T-helper 2 cell treated with Interferon-gamma antibody and Interleukin-4, amounts not matched to agents 5 μg/mL and 100 μg/mL, for 36 hours (primary cell): Measurements from ENCODE around the gene IL22RA1.

Source experiments
- DNase-seq: peaks from one replicate; pipeline ENCODE4 v3.0.0; 2021; ENCODE audit warnings: low spot score
- H3K27ac Mint-ChIP-seq: one replicate; pipeline ENCODE4 v1.8.0; 2021; ENCODE audit warnings: mild to moderate bottlenecking, mixed read lengths
- H3K27me3 Mint-ChIP-seq: one replicate; pipeline ENCODE4 v1.8.0; 2021; ENCODE audit warnings: low read depth, mixed read lengths
- H3K36me3 Mint-ChIP-seq: one replicate; pipeline ENCODE4 v1.8.0; 2021; ENCODE audit warnings: low read depth, mixed read lengths
- H3K4me1 Mint-ChIP-seq: one replicate; pipeline ENCODE4 v1.8.0; 2021; ENCODE audit warnings: low read depth, mixed read lengths
- H3K4me3 Mint-ChIP-seq: one replicate; pipeline ENCODE4 v1.8.0; 2022; ENCODE audit warnings: mild to moderate bottlenecking, moderate library complexity, mixed read lengths
- H3K9me3 Mint-ChIP-seq: one replicate; pipeline ENCODE4 v1.8.0; 2021; ENCODE audit warnings: mixed read lengths

The IL22RA1 gene

DNA sequence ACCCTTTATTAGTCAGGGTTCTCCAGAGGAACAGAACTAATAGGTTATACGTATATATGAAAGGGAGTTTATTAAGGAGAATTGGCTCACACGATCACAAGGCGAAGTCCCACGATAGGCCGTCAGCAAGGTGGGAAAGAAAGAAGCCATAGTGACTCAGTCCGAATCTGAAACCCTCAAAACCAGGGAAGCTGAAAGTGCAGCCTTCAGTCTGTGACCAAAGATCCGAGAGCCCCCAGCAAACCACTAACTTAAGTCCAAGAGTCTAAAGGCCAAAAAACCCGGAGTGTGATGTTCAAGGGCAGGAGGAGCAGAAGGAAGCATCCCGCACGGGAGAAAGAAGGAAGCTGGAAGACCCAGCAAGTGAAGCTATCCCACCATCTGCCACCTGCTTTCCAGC, 34.2 kb upstream of the IL22RA1 start:
- no peaks in the 10 kb centered on the region for H3K4me1 Mint-ChIP-seq
- DNase-seq = no peak
- no peak overlapping the region for H3K27ac Mint-ChIP-seq
- no peaks in the 10 kb centered on the region for H3K9me3 Mint-ChIP-seq
- no peaks in the 10 kb centered on the region for H3K36me3 Mint-ChIP-seq
- no peak overlapping the region for H3K4me3 Mint-ChIP-seq
- peaks cover 3% of the 10 kb centered on the region for H3K27me3 Mint-ChIP-seq

GRCh38 chr1:24175033-24175755, 32.3 kb upstream of the IL22RA1 start:
- Mint-ChIP-seq H3K27me3 (peaks cover 3% of the 10 kb centered on the region), H3K36me3 (no peaks in the 10 kb centered on the region), H3K4me3 (no peak overlapping the region), H3K4me1 (no peaks in the 10 kb centered on the region), H3K9me3 (no peaks in the 10 kb centered on the region), H3K27ac (no peak overlapping the region)
- DNase-seq = no peak

DNA sequence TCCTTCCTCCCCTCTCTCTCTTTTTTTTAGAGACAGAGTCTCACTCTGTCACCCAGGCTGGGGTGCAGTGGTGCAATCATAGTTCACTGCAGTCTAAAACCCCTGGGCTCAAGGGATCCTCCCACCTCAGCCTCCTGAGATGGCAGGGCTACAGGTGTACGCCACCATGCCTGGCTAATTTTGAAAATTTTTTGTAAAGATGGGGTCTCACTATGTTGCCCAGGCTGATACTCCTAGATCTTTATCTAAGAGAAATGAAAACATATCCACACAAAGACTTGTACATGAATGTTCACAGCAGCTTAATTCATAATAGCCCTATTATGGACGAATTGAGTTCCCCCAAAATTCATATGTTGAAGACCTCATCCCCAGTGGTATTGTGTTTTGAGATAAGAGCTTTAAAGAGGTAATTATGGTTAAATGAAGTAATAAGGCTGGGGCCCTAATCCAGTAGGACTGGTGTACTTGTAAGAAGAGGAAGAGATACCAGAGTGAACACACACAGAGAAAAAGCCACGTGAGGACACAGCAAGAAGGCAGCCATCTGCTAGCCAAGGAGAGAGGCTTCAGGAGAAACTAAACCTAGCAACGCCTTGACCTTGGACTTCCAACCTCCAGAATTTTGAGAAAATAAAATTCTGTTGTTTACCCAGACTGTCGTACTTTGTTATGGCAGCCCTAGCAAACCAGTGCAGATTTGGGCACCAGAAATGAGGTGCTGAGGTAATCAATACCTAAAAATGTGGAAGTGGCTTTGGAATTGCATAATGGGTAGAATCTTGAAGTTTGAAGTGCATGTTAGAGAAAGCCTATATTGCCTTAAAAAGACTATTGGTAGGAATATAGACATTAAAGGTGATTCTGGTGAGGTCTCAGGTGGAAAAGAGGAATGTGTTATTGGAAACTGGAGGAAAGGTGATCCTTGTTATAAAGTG, 31.0 kb upstream of the IL22RA1 start:
- no peak overlapping the region for H3K4me3 Mint-ChIP-seq
- DNase-seq = no peak
- H3K9me3 Mint-ChIP-seq = no peaks in the 10 kb centered on the region
- H3K4me1 Mint-ChIP-seq = no peaks in the 10 kb centered on the region
- peaks cover 3% of the 10 kb centered on the region for H3K27me3 Mint-ChIP-seq
- no peaks in the 10 kb centered on the region for H3K36me3 Mint-ChIP-seq
- no peak overlapping the region for H3K27ac Mint-ChIP-seq

DNA sequence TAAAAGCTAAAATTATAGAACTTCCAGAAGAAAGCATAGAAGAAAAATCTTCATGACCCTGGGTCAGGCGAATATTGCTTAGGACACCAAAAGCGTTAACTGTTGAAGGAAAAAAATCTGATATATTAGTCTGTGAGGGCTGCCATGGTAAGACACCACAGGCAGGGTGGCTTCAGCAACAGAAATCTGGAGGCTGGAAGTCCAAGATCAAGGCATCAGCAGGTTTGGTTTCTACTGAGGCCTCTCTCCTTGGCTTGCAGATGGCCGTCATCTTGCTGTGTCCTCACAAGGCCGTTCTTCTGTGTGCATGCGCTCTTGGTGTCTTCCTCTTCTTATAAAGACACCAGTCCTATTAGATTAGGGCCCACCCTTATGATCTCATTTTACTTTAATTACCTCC, 29.7 kb upstream of the IL22RA1 start:
- DNase-seq = no peak
- Mint-ChIP-seq H3K27ac (no peak overlapping the region), H3K36me3 (no peaks in the 10 kb centered on the region), H3K9me3 (no peaks in the 10 kb centered on the region), H3K4me1 (no peaks in the 10 kb centered on the region), H3K4me3 (no peak overlapping the region), H3K27me3 (peaks cover 3% of the 10 kb centered on the region)

DNA sequence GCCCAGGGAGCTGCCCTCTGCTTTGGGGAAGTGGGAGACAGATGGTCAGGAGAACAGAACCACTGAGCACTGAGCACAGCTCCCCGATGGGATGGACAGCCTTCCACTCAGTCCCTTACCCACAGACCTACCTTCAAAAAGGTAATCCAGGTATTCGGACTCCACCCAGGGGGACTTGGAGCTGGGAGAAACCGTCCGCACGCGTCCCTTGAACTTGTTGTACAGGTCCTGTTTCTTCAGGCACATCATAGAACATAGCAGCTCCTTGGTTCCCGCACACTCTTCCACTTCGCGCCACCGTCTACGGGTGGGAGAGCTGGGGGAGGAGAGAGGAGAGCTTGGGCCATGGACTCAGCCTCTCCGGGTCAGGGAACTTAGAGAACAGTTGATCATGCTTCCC, 26.3 kb upstream of the IL22RA1 start:
- no peak for DNase-seq
- no peaks in the 10 kb centered on the region for H3K4me1 Mint-ChIP-seq
- H3K27me3 Mint-ChIP-seq = no peaks in the 10 kb centered on the region
- no peak overlapping the region for H3K4me3 Mint-ChIP-seq
- no peaks in the 10 kb centered on the region for H3K36me3 Mint-ChIP-seq
- H3K9me3 Mint-ChIP-seq = no peaks in the 10 kb centered on the region
- no peak overlapping the region for H3K27ac Mint-ChIP-seq

GRCh38 chr1:24168245-24168644, 25.3 kb upstream of the IL22RA1 start:
- H3K9me3 Mint-ChIP-seq = no peaks in the 10 kb centered on the region

DNA sequence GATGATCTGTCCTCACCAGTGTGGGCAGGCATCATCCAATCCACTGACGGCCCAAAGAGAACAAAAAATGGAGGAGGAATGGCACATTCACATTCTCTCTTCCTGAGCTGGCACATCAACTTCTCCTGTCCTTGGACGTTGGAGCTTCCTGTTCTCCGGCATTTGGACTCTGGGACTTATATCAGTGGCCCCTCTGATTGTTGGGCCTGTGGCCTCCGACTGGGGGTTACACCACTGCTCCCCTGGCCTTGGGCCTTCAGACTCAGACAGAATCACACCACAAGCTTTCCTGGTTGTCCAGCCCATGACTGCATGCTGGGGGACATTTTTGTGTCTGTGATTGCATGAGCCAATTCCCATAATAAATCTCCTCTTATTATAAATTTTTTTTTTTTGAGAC, 24.1 kb upstream of the IL22RA1 start:
- H3K27me3 Mint-ChIP-seq = no peaks in the 10 kb centered on the region
- H3K9me3 Mint-ChIP-seq = no peaks in the 10 kb centered on the region
- DNase-seq = no peak
- no peaks in the 10 kb centered on the region for H3K4me1 Mint-ChIP-seq
- H3K27ac Mint-ChIP-seq = no peak overlapping the region
- no peak overlapping the region for H3K4me3 Mint-ChIP-seq
- no peaks in the 10 kb centered on the region for H3K36me3 Mint-ChIP-seq

More at GRCh38 chr1:24168245-24168644, 25.3 kb upstream of the IL22RA1 start:
- no peak overlapping the region for H3K4me3 Mint-ChIP-seq
- H3K27me3 Mint-ChIP-seq = no peaks in the 10 kb centered on the region
- no peak overlapping the region for H3K27ac Mint-ChIP-seq
- no peak for DNase-seq
- H3K36me3 Mint-ChIP-seq = no peaks in the 10 kb centered on the region
- no peaks in the 10 kb centered on the region for H3K4me1 Mint-ChIP-seq

GRCh38 chr1:24165500-24165899, 22.6 kb upstream of the IL22RA1 start:
- Mint-ChIP-seq H3K4me1 (no peaks in the 10 kb centered on the region), H3K4me3 (no peak overlapping the region), H3K36me3 (no peaks in the 10 kb centered on the region), H3K9me3 (no peaks in the 10 kb centered on the region), H3K27me3 (no peaks in the 10 kb centered on the region), H3K27ac (no peak overlapping the region)
- no peak for DNase-seq

GRCh38 chr1:24164004-24164403, 21.1 kb upstream of the IL22RA1 start:
- Mint-ChIP-seq H3K36me3 (no peaks in the 10 kb centered on the region), H3K9me3 (no peaks in the 10 kb centered on the region), H3K4me1 (no peaks in the 10 kb centered on the region), H3K27me3 (no peaks in the 10 kb centered on the region), H3K27ac (no peak overlapping the region), H3K4me3 (no peak overlapping the region)
- no peak for DNase-seq

GRCh38 chr1:24162201-24162600, 19.3 kb upstream of the IL22RA1 start:
- no peaks in the 10 kb centered on the region for H3K36me3 Mint-ChIP-seq
- H3K27ac Mint-ChIP-seq = no peak overlapping the region
- no peaks in the 10 kb centered on the region for H3K27me3 Mint-ChIP-seq
- DNase-seq = no peak
- H3K9me3 Mint-ChIP-seq = no peaks in the 10 kb centered on the region
- H3K4me3 Mint-ChIP-seq = no peak overlapping the region
- no peaks in the 10 kb centered on the region for H3K4me1 Mint-ChIP-seq

DNA sequence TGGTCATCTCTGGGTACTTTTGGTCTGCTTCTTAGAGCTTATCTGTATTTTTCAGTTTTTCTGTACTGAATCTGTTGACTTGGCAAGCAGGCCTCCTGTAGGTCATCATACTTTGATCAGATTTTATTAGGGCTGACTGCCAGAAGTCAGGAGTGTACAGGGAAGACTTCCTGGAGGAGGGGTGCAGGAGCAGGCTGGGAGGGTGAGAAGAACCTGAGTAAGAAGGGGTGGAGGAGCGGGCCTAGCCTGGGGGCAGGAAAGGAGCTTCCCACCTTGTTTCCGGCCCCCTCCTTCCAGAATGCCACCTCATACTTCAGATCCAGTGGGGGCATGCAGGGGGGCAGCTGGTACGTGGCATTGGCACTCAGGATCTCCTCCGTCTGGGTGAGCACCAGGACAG, 18.3 kb upstream of the IL22RA1 start:
- no peaks in the 10 kb centered on the region for H3K4me1 Mint-ChIP-seq
- no peaks in the 10 kb centered on the region for H3K9me3 Mint-ChIP-seq
- no peak for DNase-seq
- H3K27ac Mint-ChIP-seq = no peak overlapping the region
- H3K27me3 Mint-ChIP-seq = no peaks in the 10 kb centered on the region
- no peak overlapping the region for H3K4me3 Mint-ChIP-seq
- H3K36me3 Mint-ChIP-seq = no peaks in the 10 kb centered on the region

DNA sequence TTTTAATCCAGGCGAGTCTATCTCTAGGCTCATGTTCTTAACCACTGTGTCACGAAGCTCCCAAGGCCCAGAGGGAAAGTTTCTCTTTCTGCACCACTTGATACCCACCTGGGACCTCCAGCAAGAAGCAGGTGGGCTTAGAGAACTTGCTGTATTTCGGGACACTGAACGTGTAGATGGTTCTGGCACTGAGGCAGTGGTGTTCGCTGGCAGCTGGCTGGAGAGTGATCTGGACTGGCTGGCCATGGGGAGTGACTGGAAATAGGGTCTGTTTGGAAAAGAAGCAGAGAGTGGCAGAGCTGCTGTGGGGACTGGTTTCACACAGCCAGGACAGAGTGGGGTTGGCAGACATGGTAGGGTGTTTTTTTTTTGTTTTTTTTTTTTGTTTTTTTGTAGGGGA, 16.4 kb upstream of the IL22RA1 start:
- no peaks in the 10 kb centered on the region for H3K4me1 Mint-ChIP-seq
- no peak for DNase-seq

GRCh38 chr1:24157918-24158481, 15.1 kb upstream of the IL22RA1 start:
- DNase-seq = no peak
- Mint-ChIP-seq H3K27me3 (no peaks in the 10 kb centered on the region), H3K9me3 (no peaks in the 10 kb centered on the region), H3K4me3 (no peak overlapping the region), H3K27ac (no peak overlapping the region), H3K4me1 (no peaks in the 10 kb centered on the region), H3K36me3 (no peaks in the 10 kb centered on the region)

More for the DNA sequence above, 16.4 kb upstream of the IL22RA1 start:
- Mint-ChIP-seq H3K27ac (no peak overlapping the region), H3K4me3 (no peak overlapping the region), H3K9me3 (no peaks in the 10 kb centered on the region), H3K27me3 (no peaks in the 10 kb centered on the region), H3K36me3 (no peaks in the 10 kb centered on the region)

GRCh38 chr1:24156542-24157260, 13.8 kb upstream of the IL22RA1 start:
- no peak for DNase-seq
- Mint-ChIP-seq H3K36me3 (no peaks in the 10 kb centered on the region), H3K4me1 (no peaks in the 10 kb centered on the region), H3K27ac (no peak overlapping the region), H3K4me3 (no peak overlapping the region), H3K9me3 (no peaks in the 10 kb centered on the region), H3K27me3 (peaks cover 3% of the 10 kb centered on the region)
